Glutamatergic neuron (in vitro differentiated cells): ENCODE results near the gene DAB2. TPM values are rescaled to one million over a fixed set of nuclear protein-coding genes. Genes with fewer than 3 reads are reported as not detected.
"Not testable (repeated sequence)": the region's sequence is repeated elsewhere in the genome, so short reads cannot be mapped to it uniquely, and the experiment has no call there.

Experiments used
- DNase-seq: peaks from one replicate; pipeline ENCODE4 v3.0.0; 2022
- H3K27ac Mint-ChIP-seq: one replicate; pipeline ENCODE4 v1.8.0; 2020; ENCODE audit warnings: mild to moderate bottlenecking, mixed read lengths, inconsistent platforms; ENCODE audit not compliant: unreplicated experiment
- H3K27me3 Mint-ChIP-seq: one replicate; pipeline ENCODE4 v1.8.0; 2020; ENCODE audit warnings: mild to moderate bottlenecking, moderate library complexity, mixed read lengths, inconsistent platforms; ENCODE audit not compliant: unreplicated experiment
- H3K36me3 Mint-ChIP-seq: one replicate; pipeline ENCODE4 v1.8.0; 2020; ENCODE audit warnings: mild to moderate bottlenecking, mixed read lengths, inconsistent platforms; ENCODE audit not compliant: unreplicated experiment
- H3K4me1 Mint-ChIP-seq: one replicate; pipeline ENCODE4 v1.8.0; 2020; ENCODE audit warnings: mild to moderate bottlenecking, low read depth, mixed read lengths, inconsistent platforms; ENCODE audit not compliant: unreplicated experiment
- H3K4me3 Mint-ChIP-seq: one replicate; pipeline ENCODE4 v1.8.0; 2020; ENCODE audit warnings: mild to moderate bottlenecking, mixed read lengths, inconsistent platforms; ENCODE audit not compliant: unreplicated experiment
- H3K9me3 Mint-ChIP-seq: one replicate; pipeline ENCODE4 v1.8.0; 2020; ENCODE audit warnings: mild to moderate bottlenecking, moderate library complexity, mixed read lengths, inconsistent platforms; ENCODE audit not compliant: unreplicated experiment
- total RNA-seq: library from RNA; stranded (reverse); fragmentation: NEBNext Ultra II Directional; extraction: Animal tissue kit (Norgen Biotek cat#: 25700); gene quantifications from one replicate; pipeline ENCODE4 v1.2.1, GENCODE V29; 2021; ENCODE audit not compliant: unreplicated experiment
- TF ChIP-seq, protein P1 (sequence below): fragments of 200-600 bp; sonication (generic); IDR thresholded peaks from one replicate; pipeline ENCODE4 v1.5.0; 2021; ENCODE audit not compliant: partially characterized antibody, unreplicated experiment

Gene DAB2
- total RNA-seq, 1 donor from 2014 or later = 1.4 TPM

DNA sequence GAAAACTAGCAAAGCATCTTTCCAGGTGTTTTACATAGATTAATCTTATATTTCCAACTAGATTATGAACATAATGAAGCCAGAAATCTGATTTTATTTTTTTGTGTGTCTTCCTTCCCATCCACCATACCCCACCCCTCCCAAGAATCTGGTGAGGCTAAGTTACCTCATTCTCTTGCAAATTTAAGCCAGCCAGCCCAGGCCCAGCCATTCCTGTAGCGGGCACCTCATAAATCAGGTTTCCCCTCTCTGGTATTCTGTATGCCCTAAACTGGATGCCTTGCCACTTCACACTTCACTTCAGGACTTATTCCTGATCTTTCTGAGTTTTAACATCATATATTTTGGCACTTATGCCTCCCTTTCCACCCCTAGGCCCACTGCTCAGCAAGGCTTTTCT is 82.3 kb downstream of the DAB2 start:
- H3K36me3 Mint-ChIP-seq = no peaks in the 10 kb centered on the region
- H3K4me1 Mint-ChIP-seq = no peaks in the 10 kb centered on the region
- peaks cover 1% of the 10 kb centered on the region for H3K27me3 Mint-ChIP-seq
- TF ChIP-seq, protein P1, sequence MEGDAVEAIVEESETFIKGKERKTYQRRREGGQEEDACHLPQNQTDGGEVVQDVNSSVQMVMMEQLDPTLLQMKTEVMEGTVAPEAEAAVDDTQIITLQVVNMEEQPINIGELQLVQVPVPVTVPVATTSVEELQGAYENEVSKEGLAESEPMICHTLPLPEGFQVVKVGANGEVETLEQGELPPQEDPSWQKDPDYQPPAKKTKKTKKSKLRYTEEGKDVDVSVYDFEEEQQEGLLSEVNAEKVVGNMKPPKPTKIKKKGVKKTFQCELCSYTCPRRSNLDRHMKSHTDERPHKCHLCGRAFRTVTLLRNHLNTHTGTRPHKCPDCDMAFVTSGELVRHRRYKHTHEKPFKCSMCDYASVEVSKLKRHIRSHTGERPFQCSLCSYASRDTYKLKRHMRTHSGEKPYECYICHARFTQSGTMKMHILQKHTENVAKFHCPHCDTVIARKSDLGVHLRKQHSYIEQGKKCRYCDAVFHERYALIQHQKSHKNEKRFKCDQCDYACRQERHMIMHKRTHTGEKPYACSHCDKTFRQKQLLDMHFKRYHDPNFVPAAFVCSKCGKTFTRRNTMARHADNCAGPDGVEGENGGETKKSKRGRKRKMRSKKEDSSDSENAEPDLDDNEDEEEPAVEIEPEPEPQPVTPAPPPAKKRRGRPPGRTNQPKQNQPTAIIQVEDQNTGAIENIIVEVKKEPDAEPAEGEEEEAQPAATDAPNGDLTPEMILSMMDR = no peak
- no peak overlapping the region for H3K4me3 Mint-ChIP-seq
- H3K9me3 Mint-ChIP-seq = no peaks in the 10 kb centered on the region
- DNase-seq = no peak
- H3K27ac Mint-ChIP-seq = no peak overlapping the region

DNA sequence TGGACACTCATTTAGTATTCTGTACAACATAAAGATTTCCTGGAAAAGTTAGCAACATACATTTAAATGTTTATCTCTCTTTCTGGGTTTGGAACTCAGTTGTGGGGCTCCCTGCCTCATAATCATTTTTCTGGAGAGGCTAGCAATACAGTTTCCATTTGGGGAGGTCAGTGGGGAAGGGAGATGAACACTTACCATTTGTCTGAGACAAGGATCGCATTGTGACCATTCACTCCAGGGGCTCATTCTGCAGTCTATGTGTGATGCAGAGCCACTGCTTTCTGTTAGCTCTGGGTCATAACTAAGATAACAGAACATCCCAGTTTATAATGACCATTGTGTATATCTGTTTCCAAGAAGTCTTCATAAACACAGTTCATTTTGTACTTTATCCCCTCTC is 82.9 kb downstream of the DAB2 start:
- Mint-ChIP-seq H3K27ac (no peak overlapping the region), H3K4me3 (no peak overlapping the region), H3K36me3 (no peaks in the 10 kb centered on the region), H3K4me1 (no peaks in the 10 kb centered on the region), H3K27me3 (peaks cover 1% of the 10 kb centered on the region), H3K9me3 (no peaks in the 10 kb centered on the region)
- TF ChIP-seq, protein P1 = no peak
- DNase-seq = no peak

DNA sequence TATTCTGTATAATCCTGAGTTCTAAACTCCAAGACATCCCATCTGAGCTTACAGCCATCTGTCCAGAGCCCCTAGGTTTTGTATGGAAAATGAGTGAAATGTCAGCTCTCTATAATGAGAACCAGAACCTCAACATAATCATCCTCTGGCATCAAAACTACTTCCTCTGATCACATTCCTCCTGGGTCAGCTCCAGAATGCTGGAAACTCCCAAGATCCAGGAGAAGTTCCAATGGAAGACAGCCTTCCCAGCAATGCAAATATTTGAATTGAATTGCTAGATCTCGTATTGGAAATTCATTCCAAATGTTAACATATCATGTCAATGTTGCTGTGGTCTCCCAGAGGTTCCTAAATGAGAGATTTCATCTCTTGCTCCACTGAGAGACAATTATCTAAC is 84.3 kb downstream of the DAB2 start:
- Mint-ChIP-seq H3K9me3 (no peaks in the 10 kb centered on the region), H3K27ac (no peak overlapping the region), H3K36me3 (no peaks in the 10 kb centered on the region), H3K4me1 (no peaks in the 10 kb centered on the region), H3K27me3 (no peaks in the 10 kb centered on the region), H3K4me3 (no peak overlapping the region)
- TF ChIP-seq, protein P1 = no peak
- no peak for DNase-seq

DNA sequence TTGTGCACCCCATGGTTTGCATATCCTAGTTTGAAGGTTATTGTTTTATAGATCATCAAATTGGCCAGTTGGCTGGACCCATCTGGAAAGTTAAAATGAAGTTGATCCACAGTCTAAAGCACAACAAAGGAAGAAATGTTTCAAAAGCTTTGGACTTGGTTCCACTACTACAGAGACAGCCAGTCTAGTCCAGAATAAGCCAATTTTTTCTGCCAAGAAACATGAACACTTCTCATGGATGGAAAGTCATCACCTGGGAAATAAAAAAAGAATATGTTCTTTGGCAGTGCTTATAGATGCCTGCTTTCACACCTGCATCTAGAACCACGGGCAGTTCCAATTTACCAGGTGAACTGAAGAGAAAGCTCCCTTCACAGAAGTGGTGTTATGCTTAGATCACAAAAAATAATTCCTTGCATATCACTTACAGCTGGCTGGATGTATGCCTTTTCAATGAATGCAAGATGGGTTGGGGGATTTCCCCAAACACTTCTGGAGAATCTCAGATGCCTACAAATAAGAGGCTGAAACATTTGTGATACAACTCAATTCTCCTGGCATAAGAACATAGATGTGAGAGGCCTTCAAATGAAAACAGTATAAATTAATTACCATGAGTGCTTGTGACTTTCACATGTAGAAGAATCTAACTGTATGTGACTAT is 87.4 kb downstream of the DAB2 start:
- no peak for DNase-seq
- H3K4me1 Mint-ChIP-seq = no peaks in the 10 kb centered on the region
- H3K27ac Mint-ChIP-seq = no peak overlapping the region
- no peak overlapping the region for H3K4me3 Mint-ChIP-seq
- H3K36me3 Mint-ChIP-seq = peaks cover 5% of the 10 kb centered on the region
- no peaks in the 10 kb centered on the region for H3K9me3 Mint-ChIP-seq
- no peaks in the 10 kb centered on the region for H3K27me3 Mint-ChIP-seq
- TF ChIP-seq, protein P1 = no peak

DNA sequence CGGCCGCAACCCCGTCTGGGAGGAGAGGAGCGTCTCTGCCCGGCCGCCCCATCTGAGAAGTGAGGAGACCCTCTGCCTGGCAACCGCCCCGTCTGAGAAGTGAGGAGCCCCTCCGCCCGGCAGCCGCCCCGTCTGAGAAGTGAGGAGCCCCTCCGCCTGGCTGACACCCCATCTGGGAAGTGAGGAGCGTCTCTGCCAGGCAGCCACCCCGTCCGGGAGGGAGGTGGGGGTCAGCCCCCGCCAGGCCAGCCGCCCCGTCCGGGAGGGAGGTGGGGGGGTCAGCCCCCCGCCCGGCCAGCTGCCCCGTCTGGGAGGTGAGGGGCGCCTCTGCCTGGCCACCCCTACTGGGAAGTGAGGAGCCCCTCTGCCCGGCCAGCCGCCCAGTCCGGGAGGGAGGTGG is 90.5 kb downstream of the DAB2 start:
- not testable (repeated sequence) for DNase-seq, H3K4me1 Mint-ChIP-seq, H3K9me3 Mint-ChIP-seq, H3K4me3 Mint-ChIP-seq, H3K27ac Mint-ChIP-seq, H3K36me3 Mint-ChIP-seq, H3K27me3 Mint-ChIP-seq
